HCT116 (cell line): ENCODE data around the gene IMPA2. TPM values are rescaled to one million over a fixed set of nuclear protein-coding genes. Genes with fewer than 3 reads are reported as not detected.

Experiments used
- ATAC-seq: fragments of 200-7000 bp; cut with Tn5 transposase; 2 replicates; pipeline ENCODE4 v1.9.1; 2020; ENCODE audit warnings: mild to moderate bottlenecking, moderate library complexity
- BruUV-seq: library from RNA; stranded (reverse); fragments of 400-500 nt; replicated peaks from 2 replicates; lab custom pipeline; 2021; lab: Mats Ljungman, UMichigan
- CTCF ChIA-PET: fragments of 300-600 bp; sonication (Branson Sonifier 250); formaldehyde crosslinking; loops from one replicate; lab custom pipeline; 2021; ENCODE audit warnings: antibody characterized with exemption; lab: Charles Lee
- POLR2A ChIA-PET: fragments of 300-600, 350-600 bp; sonication (Branson Sonifier 250); formaldehyde crosslinking; loops from one replicate; lab custom pipeline; 2021; ENCODE audit warnings: antibody characterized with exemption; lab: Charles Lee
- RAD21 ChIA-PET, 2 experiments: fragments of 300-600 bp; sonication (Branson Sonifier 250); formaldehyde crosslinking; loops; one replicate each; lab custom pipeline; 2023; ENCODE audit warnings: low total read pairs in 2 of 2; ENCODE audit not compliant: uncharacterized antibody in 2 of 2, unreplicated experiment in 2 of 2, low non-redundant PET in 1 of 2; lab: Charles Lee
- DNase-seq: peaks from one replicate; pipeline ENCODE4 v3.0.0-alpha.2; 2010; ENCODE audit warnings: low read depth, low spot score
- H2AFZ ChIP-seq: fragments of 200-600 bp; shearing (Covaris generic), sonication (generic); 2 replicates; pipeline ENCODE4 v1.6.1; 2017; ENCODE audit warnings: low read depth, mixed run types, mixed read lengths, antibody characterized with exemption, low read length; ENCODE audit not compliant: poor library complexity, severe bottlenecking
- H3K27ac ChIP-seq: 2 replicates; pipeline ENCODE4 v1.5.1; 2012; ENCODE audit warnings: low read depth, low read length
- H3K27me3 ChIP-seq: fragments of 200-600 bp; sonication (generic); 2 replicates; pipeline ENCODE4 v1.6.1; 2016; ENCODE audit warnings: mixed run types, low read length, mixed read lengths; ENCODE audit not compliant: insufficient read depth
- H3K36me3 ChIP-seq, 2 experiments: fragments of 200-500 bp in 1 of 2; fragments of 200-600 bp in 1 of 2; sonication (Bioruptor generic) in 1 of 2; sonication (generic) in 1 of 2; 2 replicates each; pipeline versions ENCODE4 v1.5.1 to v1.6.1; 2014 to 2016; ENCODE audit warnings: low read length in 2 of 2, inconsistent platforms in 1 of 2, mixed read lengths in 1 of 2, mixed run types in 1 of 2; ENCODE audit not compliant: insufficient read depth in 2 of 2, control insufficient read depth in 1 of 2
- H3K4me1 ChIP-seq, 2 experiments: fragments of 200-600 bp in 1 of 2; sonication (generic) in 1 of 2; 2 replicates each; pipeline versions ENCODE4 v1.5.1 to v1.6.1; 2012 to 2017; ENCODE audit warnings: low read length in 2 of 2, inconsistent platforms in 1 of 2, mild to moderate bottlenecking in 1 of 2, mixed read lengths in 1 of 2, mixed run types in 1 of 2, moderate library complexity in 1 of 2; ENCODE audit not compliant: insufficient read depth in 2 of 2, control insufficient read depth in 1 of 2
- H3K4me2 ChIP-seq: fragments of 200-600 bp; sonication (generic); 2 replicates; pipeline ENCODE4 v1.6.1; 2017; ENCODE audit warnings: mixed run types, low read length, mixed read lengths
- H3K4me3 ChIP-seq, 2 experiments: fragments of 200-600 bp in 1 of 2; sonication (generic) in 1 of 2; replicated peaks in 1 of 2; 2 replicates each; pipeline ENCODE4 v1.5.1; 2011 to 2016; ENCODE audit warnings: low read length in 2 of 2, control low read depth in 1 of 2, low read depth in 1 of 2, mild to moderate bottlenecking in 1 of 2, mixed read lengths in 1 of 2, mixed run types in 1 of 2
- H3K79me2 ChIP-seq: fragments of 200-600 bp; sonication (generic); 2 replicates; pipeline ENCODE4 v1.6.1; 2017; ENCODE audit warnings: mild to moderate bottlenecking, mixed run types, low read length, moderate library complexity, mixed read lengths; ENCODE audit not compliant: insufficient read depth
- H3K9ac ChIP-seq: fragments of 200-600 bp; sonication (generic); 2 replicates; pipeline ENCODE4 v1.6.1; 2016; ENCODE audit warnings: low read length, mixed read lengths
- H3K9me2 ChIP-seq: fragments of 200-600 bp; sonication (generic), shearing (Covaris generic); 2 replicates; pipeline ENCODE4 v1.6.1; 2017; ENCODE audit warnings: mixed run types, mild to moderate bottlenecking, moderate library complexity; ENCODE audit not compliant: insufficient read depth
- H3K9me3 ChIP-seq, 2 experiments: fragments of 200-500 bp in 1 of 2; fragments of 200-600 bp in 1 of 2; sonication (Bioruptor generic) in 1 of 2; sonication (generic) in 1 of 2; 2 replicates each; pipeline ENCODE4 v1.6.1; 2014 to 2017; ENCODE audit warnings: low read length in 2 of 2, mixed read lengths in 2 of 2, inconsistent platforms in 1 of 2, low read depth in 1 of 2, mild to moderate bottlenecking in 1 of 2, mixed run types in 1 of 2, moderate library complexity in 1 of 2; ENCODE audit not compliant: control insufficient read depth in 1 of 2, insufficient read depth in 1 of 2
- H4K20me1 ChIP-seq: fragments of 200-600 bp; sonication (generic), shearing (Covaris generic); 2 replicates; pipeline ENCODE4 v1.6.1; 2017; ENCODE audit warnings: mixed run types, mild to moderate bottlenecking, moderate library complexity; ENCODE audit not compliant: insufficient read depth
- EZH2 ChIP-seq: fragments of 200-600 bp; sonication (generic); IDR thresholded peaks from 2 replicates; pipeline ENCODE4 v1.6.1; 2017; ENCODE audit warnings: antibody characterized with exemption, mixed run types
- EZH2phosphoT487 ChIP-seq: fragments of 200-600 bp; IDR thresholded peaks from 2 replicates; pipeline ENCODE4 v1.6.1; 2018; ENCODE audit warnings: antibody characterized with exemption, borderline replicate concordance
- JUND ChIP-seq: IDR thresholded peaks from 2 replicates; pipeline ENCODE4 v1.6.1; 2012
- POLR2A ChIP-seq: IDR thresholded peaks from 2 replicates; pipeline ENCODE4 v1.7.0; 2011; ENCODE audit warnings: borderline replicate concordance; ENCODE audit not compliant: insufficient read depth, insufficient read length; ENCODE audit errors: extremely low read depth
- TCF7L2 ChIP-seq: IDR thresholded peaks from 2 replicates; pipeline ENCODE4 v1.7.0; 2011; ENCODE audit warnings: borderline replicate concordance, inconsistent platforms; ENCODE audit not compliant: insufficient read depth, insufficient read length; ENCODE audit errors: extremely low read depth
- intact Hi-C: fragments of 100-400 bp; cut with micrococcal nuclease; formaldehyde crosslinking; loops from 2 replicates; pipeline ENCODE4 v1.10.0; 2022
- total RNA-seq: library from RNA; stranded (reverse); gene quantifications from one replicate; pipeline ENCODE4 v1.2.1, GENCODE V29; 2021; ENCODE audit not compliant: unreplicated experiment
- TF ChIP-seq, protein P1 (sequence below), 3 experiments: fragments of 200-600 bp in 1 of 3; sonication (generic) in 1 of 3; IDR thresholded peaks in 2 of 3; conservative IDR thresholded peaks in 1 of 3; 2 replicates each; pipeline ENCODE4 v1.5.1; 2012 to 2017; ENCODE audit warnings: low read depth in 2 of 3, low read length in 2 of 3, antibody characterized with exemption in 1 of 3, borderline replicate concordance in 1 of 3, control low read depth in 1 of 3, mild to moderate bottlenecking in 1 of 3, mixed read lengths in 1 of 3, mixed run types in 1 of 3, moderate library complexity in 1 of 3; ENCODE audit not compliant: insufficient read depth in 1 of 3

The IMPA2 gene
- total RNA-seq, 1 experiment from 2014 or later, result 32.5 TPM

DNA sequence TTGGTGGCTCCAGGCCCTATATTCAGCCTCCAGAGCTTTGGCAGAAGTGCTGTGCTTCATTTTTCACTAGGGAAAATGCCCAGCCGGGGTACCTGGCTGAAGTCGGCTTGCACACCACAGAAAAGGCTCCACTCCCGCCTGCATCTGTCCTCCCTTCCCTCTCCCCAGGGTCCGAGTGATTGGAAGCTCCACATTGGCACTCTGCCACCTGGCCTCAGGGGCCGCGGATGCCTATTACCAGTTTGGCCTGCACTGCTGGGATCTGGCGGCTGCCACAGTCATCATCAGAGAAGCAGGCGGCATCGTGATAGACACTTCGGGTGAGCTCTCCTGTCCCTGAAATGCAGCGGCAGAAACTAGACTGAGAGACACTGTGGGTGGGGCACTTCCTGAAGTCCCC, 47.4 kb downstream of the IMPA2 start:
- ChIA-PET POLR2A (no interaction called here), RAD21 (interaction anchor here in 1 of 2 experiments (0.6 kb wide), 1 partner anchor 89 kb away, joined by 3 read pairs; no protein-coding TSS in a partner anchor), CTCF (no interaction called here)
- Histone ChIP-seq H3K9me2 (no peaks in the 10 kb centered on the region), H3K27me3 (no peaks in the 10 kb centered on the region), H3K4me2 (no peak overlapping the region), H3K9me3 (no peaks in the 10 kb centered on the region), H3K79me2 (no peaks in the 10 kb centered on the region), H3K9ac (no peak overlapping the region), H3K27ac (no peak overlapping the region), H3K36me3 (no peaks in the 10 kb centered on the region; a peak in 1 of 4 replicates), H3K4me3 (no peak overlapping the region), H3K4me1 (no peaks in the 10 kb centered on the region), H2AFZ (no peak overlapping the region), H4K20me1 (no peaks in the 10 kb centered on the region)
- no peak for DNase-seq
- BruUV-seq, result no TSS peak
- no peak for TF ChIP-seq EZH2phosphoT487
- TF ChIP-seq TCF7L2, result no peak
- TF ChIP-seq, protein P1, sequence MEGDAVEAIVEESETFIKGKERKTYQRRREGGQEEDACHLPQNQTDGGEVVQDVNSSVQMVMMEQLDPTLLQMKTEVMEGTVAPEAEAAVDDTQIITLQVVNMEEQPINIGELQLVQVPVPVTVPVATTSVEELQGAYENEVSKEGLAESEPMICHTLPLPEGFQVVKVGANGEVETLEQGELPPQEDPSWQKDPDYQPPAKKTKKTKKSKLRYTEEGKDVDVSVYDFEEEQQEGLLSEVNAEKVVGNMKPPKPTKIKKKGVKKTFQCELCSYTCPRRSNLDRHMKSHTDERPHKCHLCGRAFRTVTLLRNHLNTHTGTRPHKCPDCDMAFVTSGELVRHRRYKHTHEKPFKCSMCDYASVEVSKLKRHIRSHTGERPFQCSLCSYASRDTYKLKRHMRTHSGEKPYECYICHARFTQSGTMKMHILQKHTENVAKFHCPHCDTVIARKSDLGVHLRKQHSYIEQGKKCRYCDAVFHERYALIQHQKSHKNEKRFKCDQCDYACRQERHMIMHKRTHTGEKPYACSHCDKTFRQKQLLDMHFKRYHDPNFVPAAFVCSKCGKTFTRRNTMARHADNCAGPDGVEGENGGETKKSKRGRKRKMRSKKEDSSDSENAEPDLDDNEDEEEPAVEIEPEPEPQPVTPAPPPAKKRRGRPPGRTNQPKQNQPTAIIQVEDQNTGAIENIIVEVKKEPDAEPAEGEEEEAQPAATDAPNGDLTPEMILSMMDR (IDR thresholded peaks at IDR 0.05 in 2 of 3, conservative IDR thresholded peaks at IDR 0.05 in 1 of 3; ENCODE audit: borderline replicate concordance in 1 of 3, insufficient read depth in 1 of 3, low read depth in 2 of 3, low read length in 2 of 3), result no peak
- no peak for TF ChIP-seq POLR2A
- no peak for TF ChIP-seq EZH2
- TF ChIP-seq JUND, result no peak
- intact Hi-C loops, result no loop called here
- ATAC-seq, result no peak
